Measurements from ENCODE around the gene PTGDR2.

PTGDR2 gene

DNA sequence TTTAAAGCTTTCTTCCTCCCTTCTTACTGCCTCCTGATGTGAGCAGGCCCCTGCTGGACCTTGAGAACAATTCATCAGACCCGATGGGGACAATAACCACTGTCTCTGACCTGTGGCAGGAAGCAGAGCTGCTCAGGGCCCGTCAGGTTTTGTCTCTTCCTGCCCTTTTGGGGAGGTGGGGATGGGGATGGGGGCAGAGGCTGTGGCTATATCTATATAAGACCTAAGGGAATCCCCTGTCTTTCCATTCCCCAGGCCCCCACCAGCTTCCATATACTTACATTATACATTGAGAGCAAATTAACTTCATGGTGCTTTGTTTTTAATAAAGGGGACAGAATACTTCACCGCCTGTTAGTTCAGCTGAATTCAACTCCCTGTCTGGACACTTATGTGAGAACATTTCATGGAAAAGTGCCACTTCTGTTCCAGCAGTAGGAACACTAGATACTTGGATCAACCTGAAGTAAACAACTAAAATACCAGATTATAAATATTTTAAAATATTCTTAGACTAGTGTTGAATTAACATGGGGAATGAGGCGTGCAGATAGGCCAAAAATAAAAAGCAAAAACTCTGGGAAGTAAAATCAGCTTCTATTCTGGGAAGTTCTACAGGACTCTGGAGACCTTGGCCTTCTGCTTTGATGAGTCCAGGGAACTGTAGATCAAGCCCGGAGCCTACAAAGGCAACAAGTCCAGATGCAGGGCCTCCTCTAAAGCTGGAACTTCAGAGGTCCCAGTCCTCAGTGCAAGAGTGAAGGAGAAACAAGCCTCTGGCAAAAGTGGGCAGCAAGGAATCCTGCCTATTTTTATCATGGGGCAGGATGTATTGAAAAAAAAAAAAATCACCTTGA is 22.7 kb upstream of the PTGDR2 start:
- no peak overlapping the region for H3K4me2 ChIP-seq (ENCODE audit: low read depth, low read length, poor library complexity, severe bottlenecking)
- no peak overlapping the region for H3K27ac ChIP-seq (ENCODE audit: low read depth, low read length)
- H3K36me3 ChIP-seq (ENCODE audit: low read length): no peaks in the 10 kb centered on the region; the same call in 1 of the 2 replicates
- no peak overlapping the region for H3K4me3 ChIP-seq (ENCODE audit: insufficient read depth, low read length, poor library complexity, severe bottlenecking)
- H4K20me1 ChIP-seq (ENCODE audit: low read depth, low read length): no peaks in the 10 kb centered on the region
- H3K9me3 ChIP-seq (ENCODE audit: insufficient read depth, low read length): no peaks in the 10 kb centered on the region
- H3K27me3 ChIP-seq (ENCODE audit: low read length): no peaks in the 10 kb centered on the region
- no peaks in the 10 kb centered on the region for H3K9me2 ChIP-seq (replicated peaks; ENCODE audit: insufficient read depth, low read length)
- no peak for TF ChIP-seq EZH2phosphoT487 (conservative IDR thresholded peaks at IDR 0.05; ENCODE audit: low read length)
- no peak overlapping the region for H3K9ac ChIP-seq (ENCODE audit: low read length)
- no peak overlapping the region for H2AFZ ChIP-seq (ENCODE audit: low read depth, low read length, severe bottlenecking)
- H3F3A ChIP-seq (ENCODE audit: insufficient read depth): no peaks in the 10 kb centered on the region
- no peaks in the 10 kb centered on the region for H3K79me2 ChIP-seq (ENCODE audit: insufficient read depth, low read length)

DNA sequence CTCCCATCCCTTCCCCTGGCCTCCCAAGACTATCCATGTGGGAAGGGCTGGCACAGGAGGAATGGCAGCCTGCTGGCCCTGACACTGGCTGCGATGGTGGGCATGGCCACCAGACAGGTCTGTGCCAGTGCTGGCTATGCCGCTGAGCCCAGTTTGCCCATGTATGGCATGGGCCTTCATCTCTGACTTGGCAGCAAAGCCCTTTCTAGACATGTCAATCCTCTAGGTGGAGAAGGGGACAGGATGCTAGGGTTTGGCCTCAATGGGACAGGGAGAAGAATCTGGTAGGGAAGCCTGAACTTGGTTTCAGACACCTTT is 20.4 kb upstream of the PTGDR2 start:
- Histone ChIP-seq H3F3A (ENCODE audit: insufficient read depth) (no peaks in the 10 kb centered on the region), H3K9me3 (ENCODE audit: insufficient read depth, low read length) (no peaks in the 10 kb centered on the region), H3K36me3 (ENCODE audit: low read length) (no peaks in the 10 kb centered on the region; the same call in 1 of the 2 replicates), H3K4me2 (ENCODE audit: low read depth, low read length, poor library complexity, severe bottlenecking) (no peak overlapping the region), H2AFZ (ENCODE audit: low read depth, low read length, severe bottlenecking) (no peak overlapping the region), H3K27ac (ENCODE audit: low read depth, low read length) (no peak overlapping the region), H3K79me2 (ENCODE audit: insufficient read depth, low read length) (no peaks in the 10 kb centered on the region), H4K20me1 (ENCODE audit: low read depth, low read length) (no peaks in the 10 kb centered on the region), H3K9me2 (replicated peaks; ENCODE audit: insufficient read depth, low read length) (no peaks in the 10 kb centered on the region), H3K4me3 (ENCODE audit: insufficient read depth, low read length, poor library complexity, severe bottlenecking) (no peak overlapping the region), H3K27me3 (ENCODE audit: low read length) (no peaks in the 10 kb centered on the region), H3K9ac (ENCODE audit: low read length) (no peak overlapping the region)
- TF ChIP-seq, protein P1, sequence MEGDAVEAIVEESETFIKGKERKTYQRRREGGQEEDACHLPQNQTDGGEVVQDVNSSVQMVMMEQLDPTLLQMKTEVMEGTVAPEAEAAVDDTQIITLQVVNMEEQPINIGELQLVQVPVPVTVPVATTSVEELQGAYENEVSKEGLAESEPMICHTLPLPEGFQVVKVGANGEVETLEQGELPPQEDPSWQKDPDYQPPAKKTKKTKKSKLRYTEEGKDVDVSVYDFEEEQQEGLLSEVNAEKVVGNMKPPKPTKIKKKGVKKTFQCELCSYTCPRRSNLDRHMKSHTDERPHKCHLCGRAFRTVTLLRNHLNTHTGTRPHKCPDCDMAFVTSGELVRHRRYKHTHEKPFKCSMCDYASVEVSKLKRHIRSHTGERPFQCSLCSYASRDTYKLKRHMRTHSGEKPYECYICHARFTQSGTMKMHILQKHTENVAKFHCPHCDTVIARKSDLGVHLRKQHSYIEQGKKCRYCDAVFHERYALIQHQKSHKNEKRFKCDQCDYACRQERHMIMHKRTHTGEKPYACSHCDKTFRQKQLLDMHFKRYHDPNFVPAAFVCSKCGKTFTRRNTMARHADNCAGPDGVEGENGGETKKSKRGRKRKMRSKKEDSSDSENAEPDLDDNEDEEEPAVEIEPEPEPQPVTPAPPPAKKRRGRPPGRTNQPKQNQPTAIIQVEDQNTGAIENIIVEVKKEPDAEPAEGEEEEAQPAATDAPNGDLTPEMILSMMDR (IDR thresholded peaks at IDR 0.05; ENCODE audit: insufficient read depth, low read length, poor library complexity, severe bottlenecking): no peak
- TF ChIP-seq EZH2phosphoT487 (conservative IDR thresholded peaks at IDR 0.05; ENCODE audit: low read length): no peak

DNA sequence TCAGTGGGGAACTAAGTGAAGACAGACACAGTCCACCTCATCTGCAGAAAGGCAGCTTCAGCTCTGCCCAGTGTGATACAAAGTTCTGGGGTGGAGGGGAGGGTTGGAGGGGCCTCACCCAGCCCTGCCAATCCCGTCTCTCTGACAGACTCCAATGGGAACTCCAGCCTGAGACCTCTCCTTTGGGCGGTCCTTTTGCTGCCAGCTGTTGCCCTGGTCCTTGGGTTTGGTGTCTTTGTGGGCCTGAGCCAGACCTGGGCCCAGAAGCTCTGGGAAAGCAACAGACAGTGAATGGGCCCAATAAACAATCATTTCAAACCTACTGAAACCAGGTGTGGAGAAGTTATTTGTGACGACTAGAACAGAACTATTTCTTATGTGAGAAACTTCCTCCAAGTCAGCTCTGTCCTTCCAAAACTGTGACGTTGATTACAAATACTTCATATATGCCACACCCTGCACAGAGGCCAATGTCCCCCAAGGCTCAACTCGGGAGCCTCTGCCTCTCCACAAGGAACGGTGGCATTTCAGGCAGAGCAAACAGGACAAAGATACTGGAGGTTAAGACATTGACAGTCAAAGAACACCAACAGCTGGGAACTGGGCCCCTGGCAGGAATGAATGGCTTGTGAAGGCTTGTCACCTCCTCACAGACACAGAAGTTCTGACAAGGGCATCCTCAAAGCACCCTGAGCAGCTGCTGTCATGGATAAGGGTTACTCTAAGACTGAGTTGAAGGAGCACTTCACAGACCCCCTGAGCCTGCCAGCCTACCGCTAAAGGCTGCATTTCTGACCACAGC is 19.8 kb upstream of the PTGDR2 start:
- H3K36me3 ChIP-seq (ENCODE audit: low read length): no peaks in the 10 kb centered on the region; the same call in 1 of the 2 replicates
- no peaks in the 10 kb centered on the region for H3K27me3 ChIP-seq (ENCODE audit: low read length)
- H3K9me2 ChIP-seq (replicated peaks; ENCODE audit: insufficient read depth, low read length): no peaks in the 10 kb centered on the region
- H3K9ac ChIP-seq (ENCODE audit: low read length): no peak overlapping the region
- H3K4me3 ChIP-seq (ENCODE audit: insufficient read depth, low read length, poor library complexity, severe bottlenecking): no peak overlapping the region
- H3K79me2 ChIP-seq (ENCODE audit: insufficient read depth, low read length): no peaks in the 10 kb centered on the region
- H4K20me1 ChIP-seq (ENCODE audit: low read depth, low read length): no peaks in the 10 kb centered on the region
- TF ChIP-seq, protein P1 (IDR thresholded peaks at IDR 0.05; ENCODE audit: insufficient read depth, low read length, poor library complexity, severe bottlenecking): no peak
- TF ChIP-seq EZH2phosphoT487 (conservative IDR thresholded peaks at IDR 0.05; ENCODE audit: low read length): no peak
- H3K4me2 ChIP-seq (ENCODE audit: low read depth, low read length, poor library complexity, severe bottlenecking): no peak overlapping the region
- no peaks in the 10 kb centered on the region for H3F3A ChIP-seq (ENCODE audit: insufficient read depth)
- no peak overlapping the region for H3K27ac ChIP-seq (ENCODE audit: low read depth, low read length)
- no peaks in the 10 kb centered on the region for H3K9me3 ChIP-seq (ENCODE audit: insufficient read depth, low read length)
- no peak overlapping the region for H2AFZ ChIP-seq (ENCODE audit: low read depth, low read length, severe bottlenecking)

Measured in SU-DHL-6 (cell line).